GM12878 (cell line): ENCODE data around the gene CLEC7A. TPM values are rescaled to one million over a fixed set of nuclear protein-coding genes. Genes with fewer than 3 reads are reported as not detected.

Source experiments
- ATAC-seq: fragments of 200-7000 bp; cut with Tn5 transposase; 3 replicates; pipeline ENCODE4 v1.9.1; 2020; ENCODE audit warnings: mild to moderate bottlenecking, moderate library complexity
- BruUV-seq: library from RNA; stranded (reverse); fragments of 400-500 nt; replicated peaks from 2 replicates; lab custom pipeline; 2021; lab: Mats Ljungman, UMichigan
- CTCF ChIA-PET: fragments of 300-600 bp; sonication (Branson Sonifier 250); formaldehyde crosslinking; extraction: SDS; loops from one replicate; lab custom pipeline; 2021; ENCODE audit warnings: inconsistent platforms; lab: Yijun Ruan, JAX
- POLR2A ChIA-PET: fragments of 350-600 bp; formaldehyde crosslinking; extraction: SDS; loops from one replicate; lab custom pipeline; 2021; ENCODE audit warnings: inconsistent platforms; lab: Charles Lee
- RAD21 ChIA-PET: fragments of 300-600 bp; sonication (Branson Sonifier 250); formaldehyde crosslinking; loops from one replicate; lab custom pipeline; 2023; ENCODE audit warnings: antibody characterized with exemption; ENCODE audit not compliant: unreplicated experiment; lab: Charles Lee
- SMC1A ChIA-PET: fragments of 300-600 bp; sonication (Branson Sonifier 250); formaldehyde crosslinking; loops from one replicate; lab custom pipeline; 2023; ENCODE audit not compliant: unreplicated experiment, uncharacterized antibody; lab: Charles Lee
- DNase-seq: peaks from one replicate; pipeline ENCODE4 v3.0.0-alpha.2; 2011; ENCODE audit warnings: low read depth, low spot score
- FAIRE-seq: peaks from 3 replicates; lab custom pipeline; 2011; peaks lifted over from hg19 to GRCh38; lab: Jason Lieb, UNC
- H2AFZ ChIP-seq: 2 replicates; pipeline ENCODE4 v1.6.0; 2011; ENCODE audit warnings: low read depth, low read length, control low read depth; ENCODE audit not compliant: control insufficient read depth
- H3K27ac ChIP-seq: 2 replicates; pipeline ENCODE4 v1.5.1; 2011; ENCODE audit warnings: control low read depth; ENCODE audit not compliant: control insufficient read depth, insufficient read depth
- H3K27me3 ChIP-seq, 2 experiments: replicated peaks in 1 of 2; 2 replicates each; pipeline versions ENCODE4 v1.6.0 to v1.6.1; 2011; ENCODE audit warnings: low read length in 1 of 2; ENCODE audit not compliant: control insufficient read depth in 2 of 2, insufficient read depth in 2 of 2
- H3K36me3 ChIP-seq, 2 experiments: 2 replicates each; pipeline ENCODE4 v1.5.1; 2011; ENCODE audit warnings: low read length in 1 of 2; ENCODE audit not compliant: control insufficient read depth in 2 of 2, insufficient read depth in 2 of 2
- H3K4me1 ChIP-seq: 2 replicates; pipeline ENCODE4 v1.6.1; 2011; ENCODE audit warnings: mild to moderate bottlenecking, low read length, moderate library complexity, mixed read lengths; ENCODE audit not compliant: control insufficient read depth, insufficient read depth
- H3K4me2 ChIP-seq: 2 replicates; pipeline ENCODE4 v1.6.0; 2011; ENCODE audit warnings: control low read depth; ENCODE audit not compliant: control insufficient read depth, insufficient read depth
- H3K4me3 ChIP-seq: fragments of 200-600 bp; sonication (generic); 2 replicates; pipeline ENCODE4 v1.5.1; 2016
- H3K79me2 ChIP-seq: 2 replicates; pipeline ENCODE4 v1.6.0; 2011; ENCODE audit warnings: low read length; ENCODE audit not compliant: control insufficient read depth, insufficient read depth
- H3K9ac ChIP-seq: 2 replicates; pipeline ENCODE4 v1.8.0; 2011; ENCODE audit warnings: low read length, control low read depth, mixed read lengths; ENCODE audit not compliant: control insufficient read depth, insufficient read depth
- H3K9me3 ChIP-seq: replicated peaks from 3 replicates; pipeline ENCODE4 v1.5.1; 2011; ENCODE audit warnings: mild to moderate bottlenecking, low read length; ENCODE audit not compliant: control insufficient read depth, insufficient read depth
- H4K20me1 ChIP-seq: 2 replicates; pipeline ENCODE4 v1.6.0; 2011; ENCODE audit not compliant: control insufficient read depth, insufficient read depth
- BCLAF1 ChIP-seq: fragments of 450-650 bp; IDR thresholded peaks from 2 replicates; pipeline ENCODE4 v1.6.1; 2017; ENCODE audit warnings: antibody characterized with exemption, mild to moderate bottlenecking, moderate library complexity
- CBX3 ChIP-seq: fragments of 200-600 bp; sonication (generic); IDR thresholded peaks from 2 replicates; pipeline ENCODE4 v1.6.1; 2016; ENCODE audit warnings: low read depth, borderline replicate concordance
- CREM ChIP-seq: IDR thresholded peaks from 2 replicates; pipeline ENCODE4 v1.6.1; 2014; ENCODE audit warnings: antibody characterized with exemption, low read depth
- DPF2 ChIP-seq: fragments of 450-650 bp; IDR thresholded peaks from 2 replicates; pipeline ENCODE4 v1.6.1; 2017; ENCODE audit warnings: mild to moderate bottlenecking
- EED ChIP-seq: sonication (generic); IDR thresholded peaks from 2 replicates; pipeline ENCODE4 v1.6.1; 2016; ENCODE audit warnings: antibody characterized with exemption, low read depth
- ESRRA ChIP-seq: IDR thresholded peaks from 2 replicates; pipeline ENCODE4 v1.6.1; 2012; ENCODE audit warnings: mild to moderate bottlenecking, low read length, improper control_type of control experiment
- HDAC6 ChIP-seq: fragments of 200-600 bp; sonication (generic); IDR thresholded peaks from one replicate; pipeline ENCODE4 v1.8.0; 2017; ENCODE audit warnings: antibody characterized with exemption; ENCODE audit not compliant: unreplicated experiment
- MTA3 ChIP-seq: IDR thresholded peaks from 2 replicates; pipeline ENCODE4 v1.6.1; 2012; ENCODE audit warnings: low read length, inconsistent platforms, borderline replicate concordance
- PAX5 ChIP-seq: IDR thresholded peaks from 2 replicates; pipeline ENCODE4 v1.6.1; 2011; ENCODE audit warnings: low read depth, low read length, borderline replicate concordance
- SREBF1 ChIP-seq: IDR thresholded peaks from 2 replicates; pipeline ENCODE4 v1.6.1; 2012; ENCODE audit warnings: mild to moderate bottlenecking, low read length
- SRF ChIP-seq, 2 experiments: IDR thresholded peaks; 2 replicates each; pipeline ENCODE4 v1.6.1; 2011; ENCODE audit warnings: low read depth in 2 of 2, low read length in 2 of 2, mild to moderate bottlenecking in 1 of 2, moderate library complexity in 1 of 2
- STAT3 ChIP-seq: IDR thresholded peaks from 2 replicates; pipeline ENCODE4 v1.6.1; 2011; ENCODE audit warnings: low read depth, low read length, improper control_type of control experiment
- ZBTB11 ChIP-seq: fragments of 450-650 bp; formaldehyde crosslinking; IDR thresholded peaks from 2 replicates; pipeline ENCODE4 v1.5.0; 2022; ENCODE audit warnings: mild to moderate bottlenecking, missing genetic modification characterization
- ZNF24 ChIP-seq: fragments of 450-650 bp; IDR thresholded peaks from 2 replicates; pipeline ENCODE4 v1.6.1; 2017; ENCODE audit warnings: antibody characterized with exemption, mild to moderate bottlenecking
- ZNF687 ChIP-seq: fragments of 450-650 bp; IDR thresholded peaks from 2 replicates; pipeline ENCODE4 v1.6.1; 2017; ENCODE audit warnings: mild to moderate bottlenecking, moderate library complexity
- WGBS: methylation state at CpG from one replicate; pipeline ENCODE4 v1.1.6; 2016; ENCODE audit warnings: low lambda C conversion rate; ENCODE audit not compliant: insufficient replicate concordance, insufficient coverage; ENCODE audit errors: missing lambda C conversion rate; 5-methylcytosine and 5-hydroxymethylcytosine counted together
- in situ Hi-C: fragments of 300-500 bp; cut with MboI; formaldehyde crosslinking; loops from 9 replicates; pipeline ENCODE4 v1.14.3; 2018; ENCODE audit warnings: mixed read lengths
- intact Hi-C: fragments of 100-400 bp; cut with micrococcal nuclease; formaldehyde crosslinking; loops from one replicate; pipeline ENCODE4 v1.14.2; 2022; ENCODE audit not compliant: unreplicated experiment
- polyA plus RNA-seq, 11 experiments: library from polyadenylated mRNA; depleted of rRNA in 4 of 11; unstranded in 6 of 11; stranded (reverse) in 5 of 11; fragments of >200 nt; fragmentation: Nextera tagmentation in 4 of 11; fragmentation: Illumina TruSeq in 1 of 11; extraction: Ambion mirVana in 4 of 11; extraction: Trizol in 1 of 11; gene quantifications; 1 replicate in 1 of 11; 2 replicates in 10 of 11; pipeline versions ENCODE4 v1.2.1 to v1.2.3, GENCODE V29; 2011 to 2016; ENCODE audit warnings: inconsistent platforms in 2 of 11, missing spikeins in 2 of 11, low read depth in 1 of 11
- total RNA-seq, 4 experiments: library from RNA; depleted of rRNA in 3 of 4; stranded (reverse); fragments of >200 nt in 3 of 4; fragmentation: Illumina TruSeq in 1 of 4; extraction: Trizol in 1 of 4; gene quantifications; 2 replicates each; pipeline versions ENCODE4 v1.2.1 to v1.2.3, GENCODE V29; 2013 to 2021

The CLEC7A gene
- total and polyA plus RNA-seq, 10 of the 15 experiments (the other 5 are each of a cell fraction or from before 2014, with no cell fraction given), result not detected

- Histone ChIP-seq H3K4me1 (peaks cover 9% of the 10 kb centered on the region; the same call in 1 of the 2 replicates), H3K9ac (no peak overlapping the region), H3K79me2 (no peaks in the 10 kb centered on the region), H2AFZ (no peak overlapping the region), H3K27ac (no peak overlapping the region), H3K27me3 (peaks cover 0 to 5% of the 10 kb centered on the region in 2 experiments; a peak in 2 of 4 replicates), H3K9me3 (peaks cover 4% of the 10 kb centered on the region; the same call in 2 of the 3 replicates), H3K4me3 (no peak overlapping the region), H3K4me2 (no peak overlapping the region), H4K20me1 (no peaks in the 10 kb centered on the region), H3K36me3 (no peaks in the 10 kb centered on the region)
- DNase-seq (no peak), FAIRE-seq (no peak), ATAC-seq (no peak)
- ChIA-PET CTCF (interaction anchor here (0.8 to 3.7 kb wide), 7 partner anchors 8 to 410 kb away, joined by 3 to 34 read pairs (median 13); partner anchors contain the start of gene GABARAPL1), RAD21 (no interaction called here), SMC1A (interaction anchor here (0.6 to 2.2 kb wide), 4 partner anchors 9 to 1048 kb away, joined by 3 to 5 read pairs (median 4); no protein-coding TSS in a partner anchor), POLR2A (no interaction called here)
- no TSS peak for BruUV-seq
- WGBS, result 7% methylated on average over 2 of the region's 2 CpGs
- in situ Hi-C loops (no loop called here), intact Hi-C loops (loop anchor here (2.0 to 5.0 kb wide), 2 partner anchors 39 to 521 kb away; partner anchors contain the start of gene STYK1)
- TF ChIP-seq MTA3 (no peak), PAX5 (no peak), STAT3 (no peak), DPF2 (no peak), HDAC6 (no peak), CREM (no peak), SREBF1 (no peak), ZBTB11 (no peak), ZNF687 (no peak), SRF (IDR thresholded peaks at IDR 0.05; ENCODE audit: low read depth in 2 of 2, low read length in 2 of 2) (no peak), EED (no peak), ZNF24 (no peak), BCLAF1 (no peak), CBX3 (no peak), ESRRA (no peak)
Measured at GRCh38 chr12:10151621-10152020, 21.6 kb upstream of the CLEC7A start.
